ENCODE results near the gene HINT2. TPM values are rescaled to one million over a fixed set of nuclear protein-coding genes. Genes with fewer than 3 reads are reported as not detected.
A peak's percentile ranks its signal among the peaks of the same experiment; 100 is the strongest.

HINT2 gene
- total RNA-seq: 10 to 100 TPM; 28.7 to 31.9 (median 30.0) TPM

- H3K4me1 Mint-ChIP-seq (ENCODE audit: low read depth): peaks cover 32% of the 10 kb centered on the region
- peak; percentile 87 to 90 for ATAC-seq
- H3K9me3 Mint-ChIP-seq: no peaks in the 10 kb centered on the region
- H3K36me3 Mint-ChIP-seq (ENCODE audit: insufficient read depth): no peaks in the 10 kb centered on the region
- H3K4me3 Mint-ChIP-seq: peak within 1 kb of the TSS; percentile 93
- DNase-seq: peak; percentile 95
- H3K27me3 Mint-ChIP-seq (ENCODE audit: low read depth): peaks cover 2% of the 10 kb centered on the region
Measured at GRCh38 chr9:35814841-35815543, at the start of gene HINT2. TSS of gene HINT2 (minus strand) at chr9:35815042. CDS start at chr9:35814979, 63 bp downstream.

GRCh38 chr9:35863583-35863982 lies 48.7 kb upstream of the HINT2 start:
- Mint-ChIP-seq H3K9me3 (no peaks in the 10 kb centered on the region), H3K27me3 (ENCODE audit: low read depth) (peaks cover 23% of the 10 kb centered on the region), H3K4me1 (ENCODE audit: low read depth) (peaks cover 3% of the 10 kb centered on the region), H3K36me3 (ENCODE audit: insufficient read depth) (no peaks in the 10 kb centered on the region), H3K4me3 (no peak overlapping the region)
- no peak for DNase-seq
- ATAC-seq: no peak

GRCh38 chr9:35862328-35862727 lies 47.5 kb upstream of the HINT2 start:
- peaks cover 4% of the 10 kb centered on the region for H3K4me1 Mint-ChIP-seq (ENCODE audit: low read depth)

GRCh38 chr9:35861161-35861897 lies 46.5 kb upstream of the HINT2 start:
- no peaks in the 10 kb centered on the region for H3K36me3 Mint-ChIP-seq (ENCODE audit: insufficient read depth)
- no peaks in the 10 kb centered on the region for H3K9me3 Mint-ChIP-seq
- peaks cover 23% of the 10 kb centered on the region for H3K27me3 Mint-ChIP-seq (ENCODE audit: low read depth)
- ATAC-seq: no peak
- no peak overlapping the region for H3K4me3 Mint-ChIP-seq
- no peak for DNase-seq
- peaks cover 4% of the 10 kb centered on the region for H3K4me1 Mint-ChIP-seq (ENCODE audit: low read depth)

More at GRCh38 chr9:35862328-35862727, 47.5 kb upstream of the HINT2 start:
- Mint-ChIP-seq H3K36me3 (ENCODE audit: insufficient read depth) (no peaks in the 10 kb centered on the region), H3K4me3 (no peak overlapping the region), H3K9me3 (no peaks in the 10 kb centered on the region), H3K27me3 (ENCODE audit: low read depth) (peaks cover 23% of the 10 kb centered on the region)
- DNase-seq (no peak), ATAC-seq (no peak)

GRCh38 chr9:35859990-35860339 lies 45.1 kb upstream of the HINT2 start:
- Mint-ChIP-seq H3K36me3 (ENCODE audit: insufficient read depth) (no peaks in the 10 kb centered on the region), H3K27me3 (ENCODE audit: low read depth) (peaks cover 21% of the 10 kb centered on the region), H3K4me3 (no peak overlapping the region), H3K9me3 (no peaks in the 10 kb centered on the region), H3K4me1 (ENCODE audit: low read depth) (peaks cover 4% of the 10 kb centered on the region)
- no peak for ATAC-seq
- no peak for DNase-seq

- H3K4me3 Mint-ChIP-seq: no peak overlapping the region
- peak; percentile 32 to 37 for ATAC-seq
- peaks cover 20% of the 10 kb centered on the region for H3K27me3 Mint-ChIP-seq (ENCODE audit: low read depth)
- no peak for DNase-seq
- H3K9me3 Mint-ChIP-seq: no peaks in the 10 kb centered on the region
- H3K4me1 Mint-ChIP-seq (ENCODE audit: low read depth): peaks cover 4% of the 10 kb centered on the region
- H3K36me3 Mint-ChIP-seq (ENCODE audit: insufficient read depth): no peaks in the 10 kb centered on the region
Measured at GRCh38 chr9:35859310-35859989, 44.6 kb upstream of the HINT2 start.

- H3K36me3 Mint-ChIP-seq (ENCODE audit: insufficient read depth): no peaks in the 10 kb centered on the region
- no peaks in the 10 kb centered on the region for H3K9me3 Mint-ChIP-seq
- no peak overlapping the region for H3K4me3 Mint-ChIP-seq
- DNase-seq: no peak
- no peak for ATAC-seq
- H3K4me1 Mint-ChIP-seq (ENCODE audit: low read depth): peaks cover 4% of the 10 kb centered on the region
- H3K27me3 Mint-ChIP-seq (ENCODE audit: low read depth): peaks cover 14% of the 10 kb centered on the region
Measured at GRCh38 chr9:35858458-35858857, 43.6 kb upstream of the HINT2 start.

- ATAC-seq: no peak
- Mint-ChIP-seq H3K4me1 (ENCODE audit: low read depth) (peaks cover 4% of the 10 kb centered on the region), H3K27me3 (ENCODE audit: low read depth) (peaks cover 2% of the 10 kb centered on the region), H3K36me3 (ENCODE audit: insufficient read depth) (no peaks in the 10 kb centered on the region), H3K9me3 (no peaks in the 10 kb centered on the region), H3K4me3 (no peak overlapping the region)
- no peak for DNase-seq
Measured at GRCh38 chr9:35856882-35857281, 42.0 kb upstream of the HINT2 start.

GRCh38 chr9:35856206-35856605 lies 41.4 kb upstream of the HINT2 start:
- H3K4me3 Mint-ChIP-seq: no peak overlapping the region
- DNase-seq: no peak
- H3K36me3 Mint-ChIP-seq (ENCODE audit: insufficient read depth): no peaks in the 10 kb centered on the region
- peaks cover 2% of the 10 kb centered on the region for H3K27me3 Mint-ChIP-seq (ENCODE audit: low read depth)
- no peak for ATAC-seq
- H3K9me3 Mint-ChIP-seq: no peaks in the 10 kb centered on the region
- H3K4me1 Mint-ChIP-seq (ENCODE audit: low read depth): peaks cover 4% of the 10 kb centered on the region

GRCh38 chr9:35854091-35854762 lies 39.4 kb upstream of the HINT2 start:
- ATAC-seq: no peak
- H3K27me3 Mint-ChIP-seq (ENCODE audit: low read depth): peaks cover 2% of the 10 kb centered on the region
- H3K36me3 Mint-ChIP-seq (ENCODE audit: insufficient read depth): no peaks in the 10 kb centered on the region
- H3K4me3 Mint-ChIP-seq: no peak overlapping the region
- no peak for DNase-seq
- H3K9me3 Mint-ChIP-seq: no peaks in the 10 kb centered on the region
- peaks cover 4% of the 10 kb centered on the region for H3K4me1 Mint-ChIP-seq (ENCODE audit: low read depth)

- Mint-ChIP-seq H3K27me3 (ENCODE audit: low read depth) (peaks cover 2% of the 10 kb centered on the region), H3K4me1 (ENCODE audit: low read depth) (peaks cover under 1% of the 10 kb centered on the region), H3K4me3 (no peak overlapping the region), H3K9me3 (no peaks in the 10 kb centered on the region), H3K36me3 (ENCODE audit: insufficient read depth) (no peaks in the 10 kb centered on the region)
- no peak for ATAC-seq
- DNase-seq: no peak
Measured at GRCh38 chr9:35852876-35853865, 38.3 kb upstream of the HINT2 start.

GRCh38 chr9:35852267-35852815 lies 37.5 kb upstream of the HINT2 start:
- Mint-ChIP-seq H3K4me1 (ENCODE audit: low read depth) (peaks cover 7% of the 10 kb centered on the region), H3K36me3 (ENCODE audit: insufficient read depth) (peaks cover 2% of the 10 kb centered on the region), H3K27me3 (ENCODE audit: low read depth) (peaks cover 2% of the 10 kb centered on the region), H3K9me3 (no peaks in the 10 kb centered on the region), H3K4me3 (no peak overlapping the region)
- DNase-seq: no peak
- no peak for ATAC-seq
